Measurements from ENCODE around the gene FIZ1.

Gene FIZ1

DNA sequence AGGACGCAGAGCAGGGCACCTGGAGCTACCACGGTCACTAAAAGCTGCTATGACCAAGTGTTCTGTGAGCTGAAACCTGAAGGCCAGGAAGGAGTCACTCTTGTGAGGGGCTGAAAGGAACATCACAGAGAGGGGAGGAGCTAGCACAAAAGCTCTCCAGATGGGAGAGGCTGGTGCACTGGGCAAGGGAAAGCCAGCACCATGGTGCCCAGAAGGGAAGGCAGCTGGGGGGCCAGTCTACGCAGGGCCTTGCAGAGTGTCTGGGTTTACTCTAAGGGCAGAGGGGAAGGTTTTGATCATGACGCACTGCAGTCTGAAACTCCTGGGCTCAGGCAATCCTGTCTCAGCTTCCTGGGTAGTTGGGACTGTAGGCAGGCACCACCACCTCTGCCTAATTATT, 37.4 kb upstream of the FIZ1 start:
- ChIA-PET CTCF (interaction anchor here (1.1 to 9.1 kb wide), 6 partner anchors 10 to 122 kb away, joined by 4 to 74 read pairs (median 10); partner anchors contain the start of genes CCDC106, ZNF784 and ZNF865), POLR2A (interaction anchor here (0.8 to 1.6 kb wide), 2 partner anchors 12 to 506 kb away, joined by 3 to 5 read pairs; partner anchors contain the start of gene ZNF784)
- DNase-seq (ENCODE audit: low read depth, low spot score) = no peak
- 0 out of 2 replicates have a peak overlapping the region, but pooled peaks have one; percentile 10 for H3K4me3 ChIP-seq (ENCODE audit: low read depth, low read length)
- TF ChIP-seq CTCF (IDR thresholded peaks at IDR 0.05; ENCODE audit: insufficient read depth, low read length, missing control alignments) = no peak

- no peak for TF ChIP-seq CTCF (IDR thresholded peaks at IDR 0.05; ENCODE audit: insufficient read depth, low read length, missing control alignments)
- DNase-seq (ENCODE audit: low read depth, low spot score) = no peak
- ChIA-PET POLR2A (no interaction called here), CTCF (interaction anchor here (1.3 to 9.1 kb wide), 6 partner anchors 10 to 32 kb away, joined by 3 to 74 read pairs (median 10); partner anchors contain the start of genes CCDC106, ZNF784 and ZNF865)
- H3K4me3 ChIP-seq (ENCODE audit: low read depth, low read length) = peak overlapping the region; percentile 100
Measured at GRCh38 chr19:55635856-55636440, 36.6 kb upstream of the FIZ1 start.

- no peak for DNase-seq (ENCODE audit: low read depth, low spot score)
- ChIA-PET CTCF (interaction anchor here (1.3 to 9.1 kb wide), 5 partner anchors 11 to 31 kb away, joined by 3 to 74 read pairs (median 29); partner anchors contain the start of genes CCDC106 and ZNF784), POLR2A (interaction anchor here (1.0 kb wide), 1 partner anchor 11 kb away, joined by 4 read pairs; the partner anchor contains the start of gene ZNF784)
- TF ChIP-seq CTCF (IDR thresholded peaks at IDR 0.05; ENCODE audit: insufficient read depth, low read length, missing control alignments) = no peak
- peak overlapping the region; percentile 100 for H3K4me3 ChIP-seq (ENCODE audit: low read depth, low read length)
Measured at GRCh38 chr19:55635334-55635717, 36.0 kb upstream of the FIZ1 start.

DNA sequence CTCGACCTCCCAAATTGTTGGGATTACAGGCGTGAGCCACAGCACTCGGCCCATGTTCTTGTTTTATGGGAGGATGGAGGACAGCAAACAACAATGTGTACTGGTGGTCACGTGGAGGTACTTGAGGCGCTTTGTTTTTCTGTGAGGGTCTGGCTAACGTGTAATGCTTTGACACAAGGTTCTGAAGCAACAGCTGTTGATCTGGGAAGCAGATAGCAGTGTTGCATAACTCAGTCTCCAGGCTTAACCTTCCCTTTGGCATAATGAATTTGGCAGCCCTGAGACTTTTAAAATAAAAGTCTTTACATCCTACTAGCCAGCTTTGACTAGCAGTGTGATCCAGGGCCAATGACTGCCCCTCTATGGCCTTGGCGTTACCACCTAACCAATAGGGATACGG, 34.5 kb upstream of the FIZ1 start:
- DNase-seq (ENCODE audit: low read depth, low spot score) = no peak
- TF ChIP-seq CTCF (IDR thresholded peaks at IDR 0.05; ENCODE audit: insufficient read depth, low read length, missing control alignments) = no peak
- CTCF ChIA-PET = interaction anchor here (1.0 to 9.1 kb wide), 19 partner anchors 9 to 700 kb away, joined by 3 to 74 read pairs (median 24); partner anchors contain the start of genes CCDC106, NAT14, U2AF2 and ZNF579
- H3K4me3 ChIP-seq (ENCODE audit: low read depth, low read length) = no peak overlapping the region
- POLR2A ChIA-PET = interaction anchor here (1.9 kb wide), 1 partner anchor 9 kb away, joined by 8 read pairs; the partner anchor contains the start of gene ZNF581

DNA sequence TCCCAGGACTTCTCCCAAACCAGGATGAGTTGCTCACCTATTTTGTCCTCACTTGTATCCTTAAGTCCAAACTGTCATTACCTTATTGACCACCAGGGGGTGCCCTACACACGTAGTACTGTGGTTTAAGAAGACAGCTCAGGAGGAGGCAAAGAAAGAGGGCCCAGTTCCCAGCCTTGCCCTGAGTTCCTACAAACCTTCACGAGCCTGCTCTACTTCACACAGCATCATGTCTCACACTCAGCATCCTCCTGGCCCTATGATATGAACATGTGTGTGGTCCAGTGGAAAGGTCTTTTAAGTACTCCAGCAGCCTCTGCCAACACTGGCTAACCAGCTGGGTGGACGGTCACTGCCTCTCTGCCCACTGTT, 33.1 kb upstream of the FIZ1 start:
- POLR2A ChIA-PET = interaction anchor here (0.8 to 1.9 kb wide), 2 partner anchors 10 to 44 kb away, joined by 3 to 8 read pairs; partner anchors contain the start of gene ZNF581
- H3K4me3 ChIP-seq (ENCODE audit: low read depth, low read length) = no peak overlapping the region

More for the DNA sequence above, 33.1 kb upstream of the FIZ1 start:
- peak; percentile 76 for TF ChIP-seq CTCF (IDR thresholded peaks at IDR 0.05; ENCODE audit: insufficient read depth, low read length, missing control alignments)
- peak; percentile 84 for DNase-seq (ENCODE audit: low read depth, low spot score)
- CTCF ChIA-PET = interaction anchor here (0.6 to 9.1 kb wide), 43 partner anchors 8 to 717 kb away, joined by 3 to 74 read pairs (median 6); partner anchors contain the start of genes CCDC106, NAT14, U2AF2 and ZNF581
